Thyroid gland (tissue), 4 donors: ENCODE measurements around the gene EXD1.

ENCODE experiments used
- POLR2A ChIP-seq, 2 donors: fragments of 450-650 bp; IDR thresholded peaks; one replicate each; pipeline ENCODE4 v1.6.1; 2017; ENCODE audit warnings: antibody characterized with exemption in 2 of 2, mild to moderate bottlenecking in 2 of 2, moderate library complexity in 1 of 2
- TF ChIP-seq, protein P1 (sequence below), 6 experiments: fragments of 200-600 bp in 3 of 6; fragments of 450-650 bp in 3 of 6; sonication (generic) in 3 of 6; IDR thresholded peaks; one replicate each; pipeline ENCODE4 v1.5.1; 2016 to 2019; ENCODE audit warnings: antibody characterized with exemption in 6 of 6, mild to moderate bottlenecking in 2 of 6, inconsistent platforms in 1 of 6, moderate library complexity in 1 of 6

DNA sequence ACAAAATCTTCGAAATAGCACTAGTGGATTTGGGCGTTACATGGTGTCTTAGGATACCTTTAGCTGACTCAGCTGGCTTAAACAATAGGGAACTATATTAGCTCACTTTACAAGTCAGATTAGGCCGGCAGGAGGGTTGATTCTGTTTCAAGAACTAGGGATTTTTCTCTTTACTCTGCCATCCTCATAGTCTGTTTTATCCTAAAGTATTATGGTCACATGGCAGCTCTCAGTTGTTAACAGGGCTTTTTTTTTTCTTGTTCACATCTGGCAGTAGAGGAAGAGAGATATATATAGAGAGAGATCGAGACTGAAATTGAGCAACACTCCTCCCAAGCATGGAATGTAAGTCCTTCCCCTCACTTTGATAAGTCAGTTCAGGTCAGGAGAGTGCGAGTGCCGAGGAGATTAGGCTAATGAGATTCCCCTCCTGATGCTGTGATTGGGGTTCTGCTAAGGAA lies 33.4 kb upstream of the EXD1 start:
- TF ChIP-seq, protein P1, sequence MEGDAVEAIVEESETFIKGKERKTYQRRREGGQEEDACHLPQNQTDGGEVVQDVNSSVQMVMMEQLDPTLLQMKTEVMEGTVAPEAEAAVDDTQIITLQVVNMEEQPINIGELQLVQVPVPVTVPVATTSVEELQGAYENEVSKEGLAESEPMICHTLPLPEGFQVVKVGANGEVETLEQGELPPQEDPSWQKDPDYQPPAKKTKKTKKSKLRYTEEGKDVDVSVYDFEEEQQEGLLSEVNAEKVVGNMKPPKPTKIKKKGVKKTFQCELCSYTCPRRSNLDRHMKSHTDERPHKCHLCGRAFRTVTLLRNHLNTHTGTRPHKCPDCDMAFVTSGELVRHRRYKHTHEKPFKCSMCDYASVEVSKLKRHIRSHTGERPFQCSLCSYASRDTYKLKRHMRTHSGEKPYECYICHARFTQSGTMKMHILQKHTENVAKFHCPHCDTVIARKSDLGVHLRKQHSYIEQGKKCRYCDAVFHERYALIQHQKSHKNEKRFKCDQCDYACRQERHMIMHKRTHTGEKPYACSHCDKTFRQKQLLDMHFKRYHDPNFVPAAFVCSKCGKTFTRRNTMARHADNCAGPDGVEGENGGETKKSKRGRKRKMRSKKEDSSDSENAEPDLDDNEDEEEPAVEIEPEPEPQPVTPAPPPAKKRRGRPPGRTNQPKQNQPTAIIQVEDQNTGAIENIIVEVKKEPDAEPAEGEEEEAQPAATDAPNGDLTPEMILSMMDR (IDR thresholded peaks at IDR 0.05): no peak
- no peak for TF ChIP-seq POLR2A (IDR thresholded peaks at IDR 0.05)
